Measurements from ENCODE around the gene PNLIPRP2. TPM values are rescaled to one million over a fixed set of nuclear protein-coding genes. Genes with fewer than 3 reads are reported as not detected.

Gene PNLIPRP2
- total RNA-seq, 1 donor from 2014 or later = not detected

DNA sequence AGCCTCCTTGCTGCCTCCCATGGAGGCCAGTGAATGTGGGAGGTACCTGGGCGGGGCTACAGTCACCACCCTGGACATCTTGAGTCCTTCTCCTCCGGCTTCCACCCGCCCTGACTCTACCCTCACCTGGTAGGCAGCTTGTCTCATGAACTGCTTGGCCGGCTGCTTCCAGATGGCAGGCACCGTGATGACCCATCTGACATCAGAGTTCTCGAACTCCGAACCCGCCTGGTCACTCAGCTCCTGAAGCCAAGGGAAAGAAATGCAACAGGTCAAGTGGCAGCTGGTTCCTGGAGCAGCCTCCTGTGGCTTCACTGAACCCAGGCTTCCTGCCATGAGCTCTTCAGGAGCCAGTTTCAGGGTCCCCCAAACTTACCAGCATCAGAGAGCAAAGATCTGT is 71.5 kb downstream of the PNLIPRP2 start:
- H3K4me2 ChIP-seq (ENCODE audit: low read length) = no peak overlapping the region
- no peak overlapping the region for H3K4me3 Mint-ChIP-seq (ENCODE audit: unreplicated experiment)
- no peak overlapping the region for H3K27ac Mint-ChIP-seq (ENCODE audit: unreplicated experiment)
- H3K79me2 ChIP-seq (ENCODE audit: insufficient read depth, low read length) = no peaks in the 10 kb centered on the region
- H3K4me1 ChIP-seq (ENCODE audit: insufficient read depth, low read length) = peaks cover 10% of the 10 kb centered on the region
- H3K36me3 Mint-ChIP-seq (ENCODE audit: low read depth, unreplicated experiment) = peaks cover 12% of the 10 kb centered on the region
- FAIRE-seq (no peak), DNase-seq (ENCODE audit: low read depth) (no peak)
- H4K20me1 ChIP-seq (ENCODE audit: insufficient read depth, low read length) = no peaks in the 10 kb centered on the region
- no peak for TF ChIP-seq EZH2 (IDR thresholded peaks at IDR 0.05; ENCODE audit: insufficient read depth, low read length)
- TF ChIP-seq, protein P1, sequence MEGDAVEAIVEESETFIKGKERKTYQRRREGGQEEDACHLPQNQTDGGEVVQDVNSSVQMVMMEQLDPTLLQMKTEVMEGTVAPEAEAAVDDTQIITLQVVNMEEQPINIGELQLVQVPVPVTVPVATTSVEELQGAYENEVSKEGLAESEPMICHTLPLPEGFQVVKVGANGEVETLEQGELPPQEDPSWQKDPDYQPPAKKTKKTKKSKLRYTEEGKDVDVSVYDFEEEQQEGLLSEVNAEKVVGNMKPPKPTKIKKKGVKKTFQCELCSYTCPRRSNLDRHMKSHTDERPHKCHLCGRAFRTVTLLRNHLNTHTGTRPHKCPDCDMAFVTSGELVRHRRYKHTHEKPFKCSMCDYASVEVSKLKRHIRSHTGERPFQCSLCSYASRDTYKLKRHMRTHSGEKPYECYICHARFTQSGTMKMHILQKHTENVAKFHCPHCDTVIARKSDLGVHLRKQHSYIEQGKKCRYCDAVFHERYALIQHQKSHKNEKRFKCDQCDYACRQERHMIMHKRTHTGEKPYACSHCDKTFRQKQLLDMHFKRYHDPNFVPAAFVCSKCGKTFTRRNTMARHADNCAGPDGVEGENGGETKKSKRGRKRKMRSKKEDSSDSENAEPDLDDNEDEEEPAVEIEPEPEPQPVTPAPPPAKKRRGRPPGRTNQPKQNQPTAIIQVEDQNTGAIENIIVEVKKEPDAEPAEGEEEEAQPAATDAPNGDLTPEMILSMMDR (IDR thresholded peaks at IDR 0.05; ENCODE audit: insufficient read depth, low read depth, low read length) = no peak
- no peak overlapping the region for H3K4me3 ChIP-seq (ENCODE audit: insufficient read depth, low read depth, low read length)
- no peak overlapping the region for H3K27ac ChIP-seq (ENCODE audit: low read depth, low read length)
- no peaks in the 10 kb centered on the region for H3K36me3 ChIP-seq (ENCODE audit: insufficient read depth, low read length)
- no peaks in the 10 kb centered on the region for H3K9me3 ChIP-seq (ENCODE audit: insufficient read depth, low read depth, low read length)
- no peaks in the 10 kb centered on the region for H3K9me3 Mint-ChIP-seq (ENCODE audit: unreplicated experiment)
- H2AFZ ChIP-seq (ENCODE audit: low read depth, low read length) = no peak overlapping the region
- peaks cover 33% of the 10 kb centered on the region for H3K27me3 Mint-ChIP-seq (ENCODE audit: low read depth, unreplicated experiment)
- H3K27me3 ChIP-seq (ENCODE audit: insufficient read depth, low read length) = no peaks in the 10 kb centered on the region
- H3K4me1 Mint-ChIP-seq (ENCODE audit: low read depth, unreplicated experiment) = peaks cover 25% of the 10 kb centered on the region
- no peak overlapping the region for H3K9ac ChIP-seq (ENCODE audit: low read length)

DNA sequence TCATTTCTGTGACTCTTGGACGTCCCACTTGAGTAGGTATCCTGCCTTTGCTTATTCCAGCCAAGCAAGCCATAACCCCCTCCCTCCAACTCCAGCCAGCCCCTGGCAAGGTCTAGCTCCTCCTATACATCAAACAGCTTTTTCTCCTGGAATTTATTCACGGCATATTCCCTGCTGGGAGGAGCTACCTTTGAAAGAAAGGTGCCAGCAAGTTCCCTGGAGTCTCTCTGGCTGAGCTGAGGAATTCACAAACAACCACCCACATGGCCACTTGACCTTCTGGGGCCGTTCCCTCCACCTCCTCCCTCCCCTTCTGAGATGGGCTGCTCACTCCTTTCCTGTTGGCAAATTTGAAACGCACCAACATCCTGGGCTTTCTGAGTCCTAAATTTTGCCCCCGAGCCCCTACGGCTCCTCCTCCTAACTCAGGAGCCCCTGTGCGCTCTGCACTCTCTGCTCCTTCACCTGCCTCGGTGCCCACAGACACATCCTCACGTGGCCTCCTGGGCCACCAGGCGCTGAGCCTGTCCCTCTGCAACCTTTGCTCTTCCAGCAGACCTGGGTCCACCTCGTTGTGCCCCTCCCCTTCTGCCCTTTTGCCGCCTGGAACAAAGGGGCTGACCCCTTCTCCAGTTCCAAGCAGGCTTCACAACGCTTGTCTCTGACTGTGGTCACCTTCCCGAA is 73.6 kb downstream of the PNLIPRP2 start:
- Mint-ChIP-seq H3K27ac (ENCODE audit: unreplicated experiment) (no peak overlapping the region), H3K9me3 (ENCODE audit: unreplicated experiment) (no peaks in the 10 kb centered on the region), H3K4me1 (ENCODE audit: low read depth, unreplicated experiment) (peaks cover 14% of the 10 kb centered on the region), H3K4me3 (ENCODE audit: unreplicated experiment) (no peak overlapping the region), H3K27me3 (ENCODE audit: low read depth, unreplicated experiment) (peaks cover 39% of the 10 kb centered on the region), H3K36me3 (ENCODE audit: low read depth, unreplicated experiment) (peaks cover 14% of the 10 kb centered on the region)
- Histone ChIP-seq H4K20me1 (ENCODE audit: insufficient read depth, low read length) (no peaks in the 10 kb centered on the region), H3K27me3 (ENCODE audit: insufficient read depth, low read length) (no peaks in the 10 kb centered on the region), H3K9ac (ENCODE audit: low read length) (no peak overlapping the region), H3K36me3 (ENCODE audit: insufficient read depth, low read length) (peaks cover 2% of the 10 kb centered on the region), H3K9me3 (ENCODE audit: insufficient read depth, low read depth, low read length) (no peaks in the 10 kb centered on the region), H3K79me2 (ENCODE audit: insufficient read depth, low read length) (no peaks in the 10 kb centered on the region), H3K27ac (ENCODE audit: low read depth, low read length) (no peak overlapping the region), H3K4me2 (ENCODE audit: low read length) (no peak overlapping the region), H3K4me3 (ENCODE audit: insufficient read depth, low read depth, low read length) (no peak overlapping the region), H2AFZ (ENCODE audit: low read depth, low read length) (no peak overlapping the region), H3K4me1 (ENCODE audit: insufficient read depth, low read length) (peaks cover 5% of the 10 kb centered on the region)
- FAIRE-seq (no peak), DNase-seq (ENCODE audit: low read depth) (no peak)
- TF ChIP-seq EZH2 (IDR thresholded peaks at IDR 0.05; ENCODE audit: insufficient read depth, low read length) = no peak
- TF ChIP-seq, protein P1 (IDR thresholded peaks at IDR 0.05; ENCODE audit: insufficient read depth, low read depth, low read length) = no peak

Other genes with a start within 250 kb of the PNLIPRP2 start
- not detected in 2 replicates for gene PNLIPRP3, start 193.1 kb upstream of the PNLIPRP2 start, total RNA-seq
- gene PNLIP, start 75.0 kb upstream of the PNLIPRP2 start, total RNA-seq = not detected in 2 replicates
- not detected in 2 replicates for gene PNLIPRP1, start 30.0 kb upstream of the PNLIPRP2 start, total RNA-seq
- gene HSPA12A, start 121.6 kb downstream of the PNLIPRP2 start, total RNA-seq = 7.9 and 11.1 TPM in 2 replicates
- 0.52 and 1.4 TPM in 2 replicates for gene ENO4, start 228.5 kb downstream of the PNLIPRP2 start, total RNA-seq